ENCODE data around the gene PCNA.
"Not testable (repeated sequence)": the region's sequence is repeated elsewhere in the genome, so short reads cannot be mapped to it uniquely, and the experiment has no call there.

The PCNA gene

GRCh38 chr20:5104479-5104878 lies 15.3 kb downstream of the PCNA start:
- H3K4me1 ChIP-seq (ENCODE audit: low read depth, poor library complexity, severe bottlenecking): no peaks in the 10 kb centered on the region
- H3K9ac ChIP-seq: no peak overlapping the region
- TF ChIP-seq, protein P1, sequence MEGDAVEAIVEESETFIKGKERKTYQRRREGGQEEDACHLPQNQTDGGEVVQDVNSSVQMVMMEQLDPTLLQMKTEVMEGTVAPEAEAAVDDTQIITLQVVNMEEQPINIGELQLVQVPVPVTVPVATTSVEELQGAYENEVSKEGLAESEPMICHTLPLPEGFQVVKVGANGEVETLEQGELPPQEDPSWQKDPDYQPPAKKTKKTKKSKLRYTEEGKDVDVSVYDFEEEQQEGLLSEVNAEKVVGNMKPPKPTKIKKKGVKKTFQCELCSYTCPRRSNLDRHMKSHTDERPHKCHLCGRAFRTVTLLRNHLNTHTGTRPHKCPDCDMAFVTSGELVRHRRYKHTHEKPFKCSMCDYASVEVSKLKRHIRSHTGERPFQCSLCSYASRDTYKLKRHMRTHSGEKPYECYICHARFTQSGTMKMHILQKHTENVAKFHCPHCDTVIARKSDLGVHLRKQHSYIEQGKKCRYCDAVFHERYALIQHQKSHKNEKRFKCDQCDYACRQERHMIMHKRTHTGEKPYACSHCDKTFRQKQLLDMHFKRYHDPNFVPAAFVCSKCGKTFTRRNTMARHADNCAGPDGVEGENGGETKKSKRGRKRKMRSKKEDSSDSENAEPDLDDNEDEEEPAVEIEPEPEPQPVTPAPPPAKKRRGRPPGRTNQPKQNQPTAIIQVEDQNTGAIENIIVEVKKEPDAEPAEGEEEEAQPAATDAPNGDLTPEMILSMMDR (conservative IDR thresholded peaks at IDR 0.05; ENCODE audit: low read depth, low read length): no peak
- no peak overlapping the region for H3K4me3 ChIP-seq (IDR thresholded peaks at IDR 0.05; ENCODE audit: insufficient read depth, low read depth, low read length)
- no peaks in the 10 kb centered on the region for H3K36me3 ChIP-seq (ENCODE audit: insufficient read depth)
- H2AFZ ChIP-seq (ENCODE audit: low read depth): no peak overlapping the region
- no peaks in the 10 kb centered on the region for H3K27me3 ChIP-seq (ENCODE audit: insufficient read depth, low read depth)
- H3K27ac ChIP-seq: no peak overlapping the region
- no peaks in the 10 kb centered on the region for H3K79me2 ChIP-seq (ENCODE audit: insufficient read depth, low read depth)
- no peaks in the 10 kb centered on the region for H4K20me1 ChIP-seq (ENCODE audit: insufficient read depth)
- H3K4me2 ChIP-seq: no peak overlapping the region

DNA sequence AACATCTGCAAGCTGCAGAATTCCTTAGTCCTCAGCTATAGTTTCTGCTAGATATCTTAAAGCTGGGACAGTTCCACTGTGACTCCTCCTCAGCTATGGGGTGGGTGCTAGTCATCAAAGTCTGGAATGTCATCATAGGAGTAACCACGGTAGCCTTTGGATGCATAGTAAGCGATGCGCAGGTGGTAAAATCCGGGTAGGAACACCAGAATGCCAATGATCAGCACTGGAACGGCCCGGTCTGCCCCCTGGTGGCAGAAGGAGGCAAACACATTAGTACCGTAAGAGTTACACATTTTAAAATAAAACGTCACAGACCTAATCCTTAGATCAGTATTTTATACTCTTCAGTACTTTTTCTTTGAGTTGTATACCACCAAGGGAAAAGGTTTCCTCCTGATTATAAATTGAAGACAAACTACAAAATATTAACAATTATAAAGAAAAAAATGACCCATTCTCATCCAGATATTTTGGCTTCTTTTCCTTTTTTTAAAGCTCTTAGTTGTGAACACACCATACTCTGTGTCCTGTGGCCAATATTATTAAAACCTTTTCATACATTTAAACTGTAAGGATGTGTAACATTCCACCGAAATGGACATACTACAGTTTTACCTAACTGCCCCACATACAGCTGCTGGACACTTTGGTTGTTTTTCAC lies 18.9 kb downstream of the PCNA start:
- no peaks in the 10 kb centered on the region for H4K20me1 ChIP-seq (ENCODE audit: insufficient read depth)
- TF ChIP-seq, protein P1 (conservative IDR thresholded peaks at IDR 0.05; ENCODE audit: low read depth, low read length): peak; percentile 78
- no peak overlapping the region for H3K27ac ChIP-seq
- H2AFZ ChIP-seq (ENCODE audit: low read depth): no peak overlapping the region
- H3K4me1 ChIP-seq (ENCODE audit: low read depth, poor library complexity, severe bottlenecking): no peaks in the 10 kb centered on the region
- H3K27me3 ChIP-seq (ENCODE audit: insufficient read depth, low read depth): no peaks in the 10 kb centered on the region
- no peaks in the 10 kb centered on the region for H3K79me2 ChIP-seq (ENCODE audit: insufficient read depth, low read depth)
- H3K36me3 ChIP-seq (ENCODE audit: insufficient read depth): no peaks in the 10 kb centered on the region
- H3K4me2 ChIP-seq: no peak overlapping the region
- no peak overlapping the region for H3K4me3 ChIP-seq (IDR thresholded peaks at IDR 0.05; ENCODE audit: insufficient read depth, low read depth, low read length)
- H3K9ac ChIP-seq: no peak overlapping the region

DNA sequence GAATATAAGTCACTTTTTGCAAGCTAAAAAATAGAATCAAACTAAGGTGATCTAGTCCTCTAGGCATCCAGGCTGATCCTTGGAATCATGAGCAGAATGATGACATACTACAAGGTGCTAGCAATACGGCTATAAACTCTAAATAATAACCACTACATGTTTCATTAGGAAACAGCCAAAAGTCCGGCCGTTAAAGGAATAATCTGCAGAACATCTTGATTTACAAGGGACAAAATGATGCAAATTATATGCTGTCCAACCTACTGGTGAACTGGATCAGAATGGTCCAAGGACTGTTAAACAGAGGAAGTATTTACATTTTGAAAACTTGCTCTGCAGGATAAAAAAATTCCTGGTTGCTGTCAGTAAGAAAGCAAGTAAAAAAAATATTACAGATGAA lies 19.8 kb downstream of the PCNA start:
- not testable (repeated sequence) for H3K27ac ChIP-seq; H3K4me3 ChIP-seq (IDR thresholded peaks at IDR 0.05; ENCODE audit: insufficient read depth, low read depth, low read length); H2AFZ ChIP-seq (ENCODE audit: low read depth); H3K4me2 ChIP-seq; H3K9ac ChIP-seq; H3K36me3 ChIP-seq (ENCODE audit: insufficient read depth); H3K4me1 ChIP-seq (ENCODE audit: low read depth, poor library complexity, severe bottlenecking); H3K27me3 ChIP-seq (ENCODE audit: insufficient read depth, low read depth); H3K79me2 ChIP-seq (ENCODE audit: insufficient read depth, low read depth); H4K20me1 ChIP-seq (ENCODE audit: insufficient read depth)

DNA sequence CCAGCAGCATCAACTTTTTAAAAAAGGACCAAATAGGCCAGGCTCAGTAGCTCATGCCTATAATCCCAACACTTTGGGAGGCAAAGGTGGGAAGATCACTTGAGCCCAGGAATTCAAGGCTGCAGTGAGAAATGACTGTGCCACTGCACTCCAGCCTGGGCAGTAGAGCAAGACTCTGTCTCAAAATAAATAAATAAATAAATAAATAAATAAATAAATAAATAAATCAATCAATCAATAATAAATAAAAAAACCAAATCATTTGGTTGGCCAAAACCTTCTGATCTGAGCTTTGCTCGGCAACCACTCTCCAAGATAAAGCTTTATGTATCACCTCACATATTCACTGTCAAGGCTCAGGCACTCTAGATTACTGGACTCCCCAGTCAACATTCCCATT lies 20.7 kb downstream of the PCNA start:
- H3K79me2 ChIP-seq (ENCODE audit: insufficient read depth, low read depth); H3K27me3 ChIP-seq (ENCODE audit: insufficient read depth, low read depth); H3K9ac ChIP-seq; H3K4me2 ChIP-seq; H2AFZ ChIP-seq (ENCODE audit: low read depth); H3K36me3 ChIP-seq (ENCODE audit: insufficient read depth); H3K4me1 ChIP-seq (ENCODE audit: low read depth, poor library complexity, severe bottlenecking); H4K20me1 ChIP-seq (ENCODE audit: insufficient read depth); H3K4me3 ChIP-seq (IDR thresholded peaks at IDR 0.05; ENCODE audit: insufficient read depth, low read depth, low read length); H3K27ac ChIP-seq: not testable (repeated sequence)

GRCh38 chr20:5096463-5096862 lies 23.3 kb downstream of the PCNA start:
- H3K27me3 ChIP-seq (ENCODE audit: insufficient read depth, low read depth): no peaks in the 10 kb centered on the region
- H3K36me3 ChIP-seq (ENCODE audit: insufficient read depth): no peaks in the 10 kb centered on the region
- no peak overlapping the region for H3K4me2 ChIP-seq
- no peaks in the 10 kb centered on the region for H3K4me1 ChIP-seq (ENCODE audit: low read depth, poor library complexity, severe bottlenecking)
- no peak overlapping the region for H3K9ac ChIP-seq
- H3K79me2 ChIP-seq (ENCODE audit: insufficient read depth, low read depth): no peaks in the 10 kb centered on the region
- TF ChIP-seq, protein P1 (conservative IDR thresholded peaks at IDR 0.05; ENCODE audit: low read depth, low read length): no peak
- H2AFZ ChIP-seq (ENCODE audit: low read depth): no peak overlapping the region
- H3K27ac ChIP-seq: no peak overlapping the region
- no peaks in the 10 kb centered on the region for H4K20me1 ChIP-seq (ENCODE audit: insufficient read depth)
- no peak overlapping the region for H3K4me3 ChIP-seq (IDR thresholded peaks at IDR 0.05; ENCODE audit: insufficient read depth, low read depth, low read length)

All from KMS-11 (cell line).